Activated CD8-positive, alpha-beta memory T cell treated with anti-CD3 and anti-CD28 coated beads, Interleukin-2, amount 10 ng/mL, durations not matched to agents 7 days and 5 days (primary cell): ENCODE data around the gene CAMKMT. TPM values are rescaled to one million over a fixed set of nuclear protein-coding genes. Genes with fewer than 3 reads are reported as not detected.

Experiments used
- ATAC-seq: fragments of 150-1000 bp; cut with Tn5 transposase; one replicate; pipeline ENCODE4 v1.10.0; 2021; ENCODE audit warnings: moderate library complexity
- CTCF ChIA-PET: fragments of 350-600 bp; sonication (Branson Sonifier 250); formaldehyde crosslinking; loops from one replicate; lab custom pipeline; 2021; ENCODE audit warnings: antibody characterized with exemption; lab: Charles Lee
- DNase-seq: peaks from one replicate; pipeline ENCODE4 v3.0.0-alpha.2; 2020
- H3K27ac Mint-ChIP-seq: one replicate; pipeline ENCODE4 v1.8.0; 2021; ENCODE audit warnings: mild to moderate bottlenecking, mixed read lengths
- H3K27me3 Mint-ChIP-seq: one replicate; pipeline ENCODE4 v1.8.0; 2021; ENCODE audit warnings: mixed read lengths
- H3K36me3 Mint-ChIP-seq: one replicate; pipeline ENCODE4 v1.8.0; 2021; ENCODE audit warnings: mild to moderate bottlenecking, mixed read lengths
- H3K4me1 Mint-ChIP-seq: one replicate; pipeline ENCODE4 v1.8.0; 2021; ENCODE audit warnings: mixed read lengths
- H3K4me3 Mint-ChIP-seq: one replicate; pipeline ENCODE4 v1.8.0; 2021; ENCODE audit warnings: mild to moderate bottlenecking, moderate library complexity, mixed read lengths
- H3K9me3 Mint-ChIP-seq: one replicate; pipeline ENCODE4 v1.8.0; 2022; ENCODE audit warnings: low read depth, mixed read lengths
- total RNA-seq, 2 experiments: library from RNA; stranded (reverse); gene quantifications; one replicate each; pipeline ENCODE4 v1.2.3, GENCODE V29; 2021

The CAMKMT gene
- total RNA-seq, 2 experiments from 2014 or later: 12.8 to 13.3 TPM

- ATAC-seq: no peak
- CTCF ChIA-PET: no interaction called here
- H3K27ac Mint-ChIP-seq: no peak overlapping the region
- no peak overlapping the region for H3K4me3 Mint-ChIP-seq
- H3K9me3 Mint-ChIP-seq: no peaks in the 10 kb centered on the region
- H3K27me3 Mint-ChIP-seq: no peaks in the 10 kb centered on the region
- peaks cover 16% of the 10 kb centered on the region for H3K4me1 Mint-ChIP-seq
- peaks cover 2% of the 10 kb centered on the region for H3K36me3 Mint-ChIP-seq
- no peak for DNase-seq
These were observed 67.3 kb downstream of the CAMKMT start for GRCh38 chr2:44429034-44429433.

- DNase-seq (no peak), ATAC-seq (no peak)
- peaks cover 2% of the 10 kb centered on the region for H3K36me3 Mint-ChIP-seq
- no peak overlapping the region for H3K4me3 Mint-ChIP-seq
- peaks cover 19% of the 10 kb centered on the region for H3K4me1 Mint-ChIP-seq
- CTCF ChIA-PET: no interaction called here
- no peaks in the 10 kb centered on the region for H3K27me3 Mint-ChIP-seq
- no peaks in the 10 kb centered on the region for H3K9me3 Mint-ChIP-seq
- no peak overlapping the region for H3K27ac Mint-ChIP-seq
These were observed 68.6 kb downstream of the CAMKMT start for GRCh38 chr2:44430342-44430741.

GRCh38 chr2:44433895-44434294 is 72.1 kb downstream of the CAMKMT start:
- Mint-ChIP-seq H3K9me3 (no peaks in the 10 kb centered on the region), H3K36me3 (peaks cover 6% of the 10 kb centered on the region), H3K4me3 (no peak overlapping the region), H3K27ac (no peak overlapping the region), H3K4me1 (peaks cover 19% of the 10 kb centered on the region), H3K27me3 (no peaks in the 10 kb centered on the region)
- CTCF ChIA-PET: interaction anchor here (0.9 kb wide), 1 partner anchor 46 kb away, joined by 4 read pairs; no protein-coding TSS in a partner anchor
- ATAC-seq: no peak
- no peak for DNase-seq

GRCh38 chr2:44441200-44441599 is 79.5 kb downstream of the CAMKMT start:
- Mint-ChIP-seq H3K9me3 (no peaks in the 10 kb centered on the region), H3K4me1 (no peaks in the 10 kb centered on the region), H3K27ac (no peak overlapping the region), H3K27me3 (no peaks in the 10 kb centered on the region), H3K4me3 (no peak overlapping the region), H3K36me3 (peaks cover 16% of the 10 kb centered on the region)
- ATAC-seq (no peak), DNase-seq (no peak)
- CTCF ChIA-PET: interaction anchor here (1.0 kb wide), 1 partner anchor 39 kb away, joined by 3 read pairs; no protein-coding TSS in a partner anchor

- Mint-ChIP-seq H3K9me3 (no peaks in the 10 kb centered on the region), H3K36me3 (peaks cover 19% of the 10 kb centered on the region), H3K27me3 (no peaks in the 10 kb centered on the region), H3K4me3 (no peak overlapping the region), H3K4me1 (no peaks in the 10 kb centered on the region), H3K27ac (no peak overlapping the region)
- DNase-seq (no peak), ATAC-seq (no peak)
- CTCF ChIA-PET: interaction anchor here (1.0 kb wide), 1 partner anchor 38 kb away, joined by 3 read pairs; no protein-coding TSS in a partner anchor
These were observed 80.3 kb downstream of the CAMKMT start for GRCh38 chr2:44442019-44442418.

- no peaks in the 10 kb centered on the region for H3K9me3 Mint-ChIP-seq
- no peaks in the 10 kb centered on the region for H3K4me1 Mint-ChIP-seq
- H3K4me3 Mint-ChIP-seq: no peak overlapping the region
- ATAC-seq (no peak), DNase-seq (no peak)
- peaks cover 19% of the 10 kb centered on the region for H3K36me3 Mint-ChIP-seq
- H3K27ac Mint-ChIP-seq: no peak overlapping the region
- H3K27me3 Mint-ChIP-seq: no peaks in the 10 kb centered on the region
- CTCF ChIA-PET: interaction anchor here (1.2 kb wide), 1 partner anchor 36 kb away, joined by 3 read pairs; no protein-coding TSS in a partner anchor
These were observed 81.8 kb downstream of the CAMKMT start for GRCh38 chr2:44443517-44443916.

- no peak for DNase-seq
- no peak overlapping the region for H3K27ac Mint-ChIP-seq
- H3K27me3 Mint-ChIP-seq: no peaks in the 10 kb centered on the region
- H3K4me1 Mint-ChIP-seq: no peaks in the 10 kb centered on the region
- ATAC-seq: no peak
- no peak overlapping the region for H3K4me3 Mint-ChIP-seq
- CTCF ChIA-PET: no interaction called here
- H3K36me3 Mint-ChIP-seq: peaks cover 10% of the 10 kb centered on the region
- H3K9me3 Mint-ChIP-seq: no peaks in the 10 kb centered on the region
These were observed 83.1 kb downstream of the CAMKMT start for GRCh38 chr2:44444881-44445280.

GRCh38 chr2:44448860-44449527 is 87.2 kb downstream of the CAMKMT start:
- CTCF ChIA-PET: no interaction called here
- Mint-ChIP-seq H3K27me3 (no peaks in the 10 kb centered on the region), H3K9me3 (no peaks in the 10 kb centered on the region), H3K36me3 (peaks cover 8% of the 10 kb centered on the region), H3K4me1 (no peaks in the 10 kb centered on the region), H3K4me3 (no peak overlapping the region), H3K27ac (no peak overlapping the region)
- DNase-seq: no peak
- ATAC-seq: no peak

- Mint-ChIP-seq H3K27ac (no peak overlapping the region), H3K4me1 (no peaks in the 10 kb centered on the region), H3K4me3 (no peak overlapping the region), H3K9me3 (no peaks in the 10 kb centered on the region), H3K36me3 (peaks cover 8% of the 10 kb centered on the region), H3K27me3 (no peaks in the 10 kb centered on the region)
- CTCF ChIA-PET: no interaction called here
- ATAC-seq: no peak
- DNase-seq: no peak
These were observed 88.3 kb downstream of the CAMKMT start for GRCh38 chr2:44450082-44450481.

GRCh38 chr2:44450806-44451205 is 89.1 kb downstream of the CAMKMT start:
- CTCF ChIA-PET: no interaction called here
- peaks cover 4% of the 10 kb centered on the region for H3K36me3 Mint-ChIP-seq
- DNase-seq (no peak), ATAC-seq (no peak)
- H3K4me3 Mint-ChIP-seq: no peak overlapping the region
- no peaks in the 10 kb centered on the region for H3K27me3 Mint-ChIP-seq
- H3K4me1 Mint-ChIP-seq: no peaks in the 10 kb centered on the region
- no peak overlapping the region for H3K27ac Mint-ChIP-seq
- no peaks in the 10 kb centered on the region for H3K9me3 Mint-ChIP-seq

- DNase-seq (no peak), ATAC-seq (no peak)
- Mint-ChIP-seq H3K36me3 (no peaks in the 10 kb centered on the region), H3K4me3 (no peak overlapping the region), H3K4me1 (no peaks in the 10 kb centered on the region), H3K9me3 (no peaks in the 10 kb centered on the region), H3K27me3 (no peaks in the 10 kb centered on the region), H3K27ac (no peak overlapping the region)
- CTCF ChIA-PET: no interaction called here
These were observed 90.4 kb downstream of the CAMKMT start for GRCh38 chr2:44452069-44452583.

- CTCF ChIA-PET: interaction anchor here (1.7 kb wide), 1 partner anchor 26 kb away, joined by 4 read pairs; no protein-coding TSS in a partner anchor
- no peak for DNase-seq
- no peak for ATAC-seq
- Mint-ChIP-seq H3K36me3 (no peaks in the 10 kb centered on the region), H3K27ac (no peak overlapping the region), H3K4me3 (no peak overlapping the region), H3K4me1 (no peaks in the 10 kb centered on the region), H3K27me3 (no peaks in the 10 kb centered on the region), H3K9me3 (no peaks in the 10 kb centered on the region)
These were observed 91.5 kb downstream of the CAMKMT start for GRCh38 chr2:44453259-44453658.

GRCh38 chr2:44455877-44456276 is 94.1 kb downstream of the CAMKMT start:
- CTCF ChIA-PET: no interaction called here
- Mint-ChIP-seq H3K27ac (no peak overlapping the region), H3K27me3 (no peaks in the 10 kb centered on the region), H3K9me3 (no peaks in the 10 kb centered on the region), H3K4me1 (no peaks in the 10 kb centered on the region), H3K4me3 (no peak overlapping the region), H3K36me3 (peaks cover 1% of the 10 kb centered on the region)
- ATAC-seq: no peak
- DNase-seq: no peak

- no peaks in the 10 kb centered on the region for H3K27me3 Mint-ChIP-seq
- ATAC-seq (no peak), DNase-seq (no peak)
- H3K36me3 Mint-ChIP-seq: peaks cover 1% of the 10 kb centered on the region
- no peak overlapping the region for H3K4me3 Mint-ChIP-seq
- no peaks in the 10 kb centered on the region for H3K4me1 Mint-ChIP-seq
- CTCF ChIA-PET: no interaction called here
- H3K9me3 Mint-ChIP-seq: no peaks in the 10 kb centered on the region
- no peak overlapping the region for H3K27ac Mint-ChIP-seq
These were observed 95.2 kb downstream of the CAMKMT start for GRCh38 chr2:44456946-44457345.
